Measurements from ENCODE around the gene KCNT1.

Gene KCNT1

GRCh38 chr9:135749171-135750045 is 47.4 kb downstream of the KCNT1 start:
- no peak for DNase-seq

- DNase-seq, result no peak
These were observed 48.8 kb downstream of the KCNT1 start for GRCh38 chr9:135750786-135751185.

- DNase-seq, result no peak
These were observed 49.5 kb downstream of the KCNT1 start for GRCh38 chr9:135751501-135751900.

GRCh38 chr9:135752281-135753204 is 50.6 kb downstream of the KCNT1 start:
- DNase-seq, result no peak

GRCh38 chr9:135753391-135754105 is 51.6 kb downstream of the KCNT1 start:
- no peak for DNase-seq

- DNase-seq, result no peak
These were observed 54.6 kb downstream of the KCNT1 start for GRCh38 chr9:135756576-135756975.

GRCh38 chr9:135757356-135757755 is 55.4 kb downstream of the KCNT1 start:
- DNase-seq, result no peak

GRCh38 chr9:135758056-135758455 is 56.1 kb downstream of the KCNT1 start:
- DNase-seq, result no peak

GRCh38 chr9:135758870-135759269 is 56.9 kb downstream of the KCNT1 start:
- no peak for DNase-seq

- DNase-seq, result no peak
These were observed 57.8 kb downstream of the KCNT1 start for GRCh38 chr9:135759676-135760300.

GRCh38 chr9:135760465-135760864 is 58.5 kb downstream of the KCNT1 start:
- no peak for DNase-seq

- no peak for DNase-seq
These were observed 59.3 kb downstream of the KCNT1 start for GRCh38 chr9:135761150-135761844.

GRCh38 chr9:135761845-135762168 is 59.8 kb downstream of the KCNT1 start:
- DNase-seq, result no peak

GRCh38 chr9:135762921-135763320 is 60.9 kb downstream of the KCNT1 start:
- no peak for DNase-seq

GRCh38 chr9:135763716-135764446 is 61.9 kb downstream of the KCNT1 start:
- no peak for DNase-seq

- DNase-seq, result no peak
These were observed 62.7 kb downstream of the KCNT1 start for GRCh38 chr9:135764731-135765130.

GRCh38 chr9:135765416-135765815 is 63.4 kb downstream of the KCNT1 start:
- no peak for DNase-seq

- DNase-seq, result no peak
These were observed 64.3 kb downstream of the KCNT1 start for GRCh38 chr9:135766251-135766650.

- no peak for DNase-seq
These were observed 64.7 kb downstream of the KCNT1 start for GRCh38 chr9:135766707-135767106.

GRCh38 chr9:135768516-135769218 is 66.7 kb downstream of the KCNT1 start:
- no peak for DNase-seq
